HepG2 (cell line): Measurements from ENCODE around the gene EIF6. TPM values are rescaled to one million over a fixed set of nuclear protein-coding genes. Genes with fewer than 3 reads are reported as not detected.

Source experiments
- BATF2 ChIP-seq: sonication (generic); formaldehyde crosslinking; IDR thresholded peaks from 2 replicates; pipeline ENCODE4 v1.8.0; 2022; ENCODE audit warnings: mild to moderate bottlenecking, missing genetic modification reagents, moderate library complexity
- CBFB ChIP-seq: sonication (generic); formaldehyde crosslinking; IDR thresholded peaks from 2 replicates; pipeline ENCODE4 v1.4.0; 2020; ENCODE audit warnings: missing genetic modification reagents
- DNMT3B ChIP-seq: conservative IDR thresholded peaks from 2 replicates; pipeline ENCODE4 v1.6.1; 2016; ENCODE audit warnings: missing biosample characterization, control low read depth
- FOXP1 ChIP-seq, 2 experiments: fragments of 450-650 bp in 1 of 2; IDR thresholded peaks; 2 replicates each; pipeline ENCODE4 v1.6.1; 2017 to 2018; ENCODE audit warnings: antibody characterized with exemption in 1 of 2
- HNRNPH1 ChIP-seq: fragments of 200-400 bp; formaldehyde crosslinking; optimal IDR thresholded peaks from 2 replicates; pipeline ENCODE3; 2017; ENCODE audit warnings: mild to moderate bottlenecking, low read depth, low read length
- IKZF5 ChIP-seq: IDR thresholded peaks from 2 replicates; pipeline ENCODE4 v1.6.1; 2018; ENCODE audit warnings: missing genetic modification reagents, mild to moderate bottlenecking, missing compliant biosample characterization
- IRF2 ChIP-seq: IDR thresholded peaks from 2 replicates; pipeline ENCODE4 v1.6.1; 2018; ENCODE audit warnings: missing genetic modification reagents, missing compliant biosample characterization
- MIXL1 ChIP-seq: IDR thresholded peaks from 2 replicates; pipeline ENCODE4 v1.6.1; 2016
- MYC ChIP-seq: sonication (generic); formaldehyde crosslinking; IDR thresholded peaks from 2 replicates; pipeline ENCODE4 v1.9.0; 2021; ENCODE audit warnings: missing genetic modification reagents, borderline replicate concordance
- NCOA2 ChIP-seq: sonication (generic); formaldehyde crosslinking; IDR thresholded peaks from 2 replicates; pipeline ENCODE4 v1.8.0; 2022; ENCODE audit warnings: inconsistent platforms
- NFE2L1 ChIP-seq: sonication (generic); formaldehyde crosslinking; IDR thresholded peaks from 2 replicates; pipeline ENCODE4 v1.4.0; 2020; ENCODE audit warnings: missing genetic modification reagents, mild to moderate bottlenecking, borderline replicate concordance
- PCBP1 ChIP-seq: fragments of 200-400 bp; formaldehyde crosslinking; IDR thresholded peaks from 2 replicates; pipeline ENCODE4 v1.6.1; 2017; ENCODE audit warnings: mild to moderate bottlenecking, low read depth, low read length, borderline replicate concordance
- RORA ChIP-seq: sonication (generic); formaldehyde crosslinking; IDR thresholded peaks from 2 replicates; pipeline ENCODE4 v1.5.0; 2020; ENCODE audit warnings: mild to moderate bottlenecking, missing genetic modification reagents, moderate library complexity
- TEAD2 ChIP-seq: sonication (generic); formaldehyde crosslinking; IDR thresholded peaks from 2 replicates; pipeline ENCODE4 v1.9.0; 2021; ENCODE audit warnings: missing genetic modification reagents
- TFE3 ChIP-seq: IDR thresholded peaks from 2 replicates; pipeline ENCODE4 v1.6.1; 2016
- ZNF205 ChIP-seq: IDR thresholded peaks from 2 replicates; pipeline ENCODE4 v1.6.1; 2018; ENCODE audit warnings: missing biosample characterization, missing genetic modification reagents
- ZNF263 ChIP-seq: sonication (generic); formaldehyde crosslinking; IDR thresholded peaks from 2 replicates; pipeline ENCODE4 v1.4.0; 2020; ENCODE audit warnings: missing genetic modification reagents
- ZNF367 ChIP-seq: sonication (generic); formaldehyde crosslinking; IDR thresholded peaks from 2 replicates; pipeline ENCODE4 v1.4.0; 2020; ENCODE audit warnings: missing genetic modification reagents, borderline replicate concordance
- ZNF749 ChIP-seq: sonication (generic); formaldehyde crosslinking; IDR thresholded peaks from 2 replicates; pipeline ENCODE4 v1.8.0; 2022; ENCODE audit warnings: mild to moderate bottlenecking, missing genetic modification reagents, moderate library complexity, borderline replicate concordance
- ZNF878 ChIP-seq: sonication (generic); formaldehyde crosslinking; IDR thresholded peaks from 2 replicates; pipeline ENCODE4 v1.8.1; 2023; ENCODE audit warnings: mild to moderate bottlenecking, missing genetic modification reagents, moderate library complexity
- polyA plus RNA-seq, 8 experiments: library from polyadenylated mRNA; depleted of rRNA in 3 of 8; stranded (reverse) in 7 of 8; unstranded in 1 of 8; fragments of >200 nt; fragmentation: Illumina TruSeq in 4 of 8; extraction: Trizol in 4 of 8; gene quantifications; 2 replicates each; pipeline versions ENCODE4 v1.2.1 to v1.2.3, GENCODE V29; 2011 to 2016; ENCODE audit warnings: low read depth in 4 of 8, missing spikeins in 1 of 8, mixed read lengths in 1 of 8; ENCODE audit not compliant: insufficient read depth in 1 of 8
- total RNA-seq, 5 experiments: library from RNA; depleted of rRNA; stranded (reverse); fragments of >200 nt; fragmentation: Illumina TruSeq; extraction: Trizol; gene quantifications; 2 replicates each; pipeline ENCODE4 v1.2.3, GENCODE V29; 2016; ENCODE audit warnings: low read depth in 1 of 5
- TF ChIP-seq, protein P1 (sequence below): sonication (generic); formaldehyde crosslinking; IDR thresholded peaks from 2 replicates; pipeline ENCODE4 v1.5.0; 2020; ENCODE audit warnings: missing genetic modification reagents
- TF ChIP-seq, protein P2 (sequence below): sonication (generic); formaldehyde crosslinking; IDR thresholded peaks from 2 replicates; pipeline ENCODE4 v1.5.0; 2020; ENCODE audit warnings: mild to moderate bottlenecking, missing genetic modification reagents
- TF ChIP-seq, protein P3 (sequence below): IDR thresholded peaks from 2 replicates; pipeline ENCODE4 v1.6.1; 2016; ENCODE audit warnings: control low read depth

Gene EIF6
- total and polyA plus RNA-seq, 2 of the 13 experiments (the other 11 are each of a cell fraction or from before 2014, with no cell fraction given), result 462 to 466 TPM

DNA sequence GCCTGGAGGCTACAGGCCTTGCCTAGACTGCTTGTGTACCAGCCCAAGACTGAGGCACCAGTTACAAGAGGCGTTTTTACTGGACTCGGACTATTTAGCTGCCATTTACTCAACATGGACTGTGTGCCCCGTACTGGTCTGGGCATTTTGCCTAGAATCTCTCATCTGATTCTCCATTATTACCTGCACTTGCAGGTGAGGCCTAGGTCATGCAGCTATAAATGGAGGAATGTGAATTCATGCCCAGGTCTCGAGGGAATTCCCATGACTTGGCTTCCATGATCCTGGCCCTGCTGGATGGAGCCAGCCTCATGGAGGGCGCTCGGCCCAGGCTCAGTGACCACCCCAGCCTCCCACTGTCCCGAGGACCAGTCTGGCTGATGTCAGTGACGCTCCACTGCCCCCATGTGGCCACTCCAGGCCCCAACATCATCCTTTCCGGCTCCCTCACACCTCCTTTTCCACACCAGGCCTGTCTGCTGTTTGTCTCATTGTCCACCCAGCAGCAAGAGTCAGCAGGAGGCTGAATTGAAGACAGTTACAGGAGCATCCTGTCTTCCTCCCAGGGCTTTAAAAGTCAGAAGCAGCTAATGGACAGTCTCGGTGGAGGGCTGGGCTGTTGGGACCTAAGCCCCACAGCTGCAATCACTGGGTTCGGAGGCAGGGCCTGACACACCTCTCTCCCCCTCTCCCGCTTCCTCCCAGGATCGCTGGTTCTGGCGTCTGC, 15.4 kb downstream of the EIF6 start (continued):
- peak; percentile 68; the same call in 1 of the 2 replicates for TF ChIP-seq IKZF5 (CRISPR knock-in tag)
- TF ChIP-seq ZNF263 (CRISPR knock-in tag), result 0 out of 2 replicates have a peak, but pooled peaks have one; percentile 39
- no peak for TF ChIP-seq ZNF205 (CRISPR knock-in tag)
- TF ChIP-seq, protein P1, sequence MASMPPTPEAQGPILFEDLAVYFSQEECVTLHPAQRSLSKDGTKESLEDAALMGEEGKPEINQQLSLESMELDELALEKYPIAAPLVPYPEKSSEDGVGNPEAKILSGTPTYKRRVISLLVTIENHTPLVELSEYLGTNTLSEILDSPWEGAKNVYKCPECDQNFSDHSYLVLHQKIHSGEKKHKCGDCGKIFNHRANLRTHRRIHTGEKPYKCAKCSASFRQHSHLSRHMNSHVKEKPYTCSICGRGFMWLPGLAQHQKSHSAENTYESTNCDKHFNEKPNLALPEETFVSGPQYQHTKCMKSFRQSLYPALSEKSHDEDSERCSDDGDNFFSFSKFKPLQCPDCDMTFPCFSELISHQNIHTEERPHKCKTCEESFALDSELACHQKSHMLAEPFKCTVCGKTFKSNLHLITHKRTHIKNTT (CRISPR knock-in tag), result no peak
- TF ChIP-seq, protein P2, sequence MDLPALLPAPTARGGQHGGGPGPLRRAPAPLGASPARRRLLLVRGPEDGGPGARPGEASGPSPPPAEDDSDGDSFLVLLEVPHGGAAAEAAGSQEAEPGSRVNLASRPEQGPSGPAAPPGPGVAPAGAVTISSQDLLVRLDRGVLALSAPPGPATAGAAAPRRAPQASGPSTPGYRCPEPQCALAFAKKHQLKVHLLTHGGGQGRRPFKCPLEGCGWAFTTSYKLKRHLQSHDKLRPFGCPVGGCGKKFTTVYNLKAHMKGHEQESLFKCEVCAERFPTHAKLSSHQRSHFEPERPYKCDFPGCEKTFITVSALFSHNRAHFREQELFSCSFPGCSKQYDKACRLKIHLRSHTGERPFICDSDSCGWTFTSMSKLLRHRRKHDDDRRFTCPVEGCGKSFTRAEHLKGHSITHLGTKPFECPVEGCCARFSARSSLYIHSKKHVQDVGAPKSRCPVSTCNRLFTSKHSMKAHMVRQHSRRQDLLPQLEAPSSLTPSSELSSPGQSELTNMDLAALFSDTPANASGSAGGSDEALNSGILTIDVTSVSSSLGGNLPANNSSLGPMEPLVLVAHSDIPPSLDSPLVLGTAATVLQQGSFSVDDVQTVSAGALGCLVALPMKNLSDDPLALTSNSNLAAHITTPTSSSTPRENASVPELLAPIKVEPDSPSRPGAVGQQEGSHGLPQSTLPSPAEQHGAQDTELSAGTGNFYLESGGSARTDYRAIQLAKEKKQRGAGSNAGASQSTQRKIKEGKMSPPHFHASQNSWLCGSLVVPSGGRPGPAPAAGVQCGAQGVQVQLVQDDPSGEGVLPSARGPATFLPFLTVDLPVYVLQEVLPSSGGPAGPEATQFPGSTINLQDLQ, result no peak
- no peak for TF ChIP-seq NCOA2
- TF ChIP-seq ZNF749 (CRISPR knock-in tag), result no peak
- no peak for TF ChIP-seq TEAD2 (CRISPR knock-in tag)
- TF ChIP-seq, protein P3, sequence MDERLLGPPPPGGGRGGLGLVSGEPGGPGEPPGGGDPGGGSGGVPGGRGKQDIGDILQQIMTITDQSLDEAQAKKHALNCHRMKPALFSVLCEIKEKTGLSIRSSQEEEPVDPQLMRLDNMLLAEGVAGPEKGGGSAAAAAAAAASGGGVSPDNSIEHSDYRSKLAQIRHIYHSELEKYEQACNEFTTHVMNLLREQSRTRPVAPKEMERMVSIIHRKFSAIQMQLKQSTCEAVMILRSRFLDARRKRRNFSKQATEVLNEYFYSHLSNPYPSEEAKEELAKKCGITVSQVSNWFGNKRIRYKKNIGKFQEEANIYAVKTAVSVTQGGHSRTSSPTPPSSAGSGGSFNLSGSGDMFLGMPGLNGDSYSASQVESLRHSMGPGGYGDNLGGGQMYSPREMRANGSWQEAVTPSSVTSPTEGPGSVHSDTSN, result no peak
- TF ChIP-seq IRF2 (CRISPR knock-in tag), result peak; percentile 75; the same call in 1 of the 2 replicates
- no peak for TF ChIP-seq BATF2 (CRISPR knock-in tag)
- no peak for TF ChIP-seq HNRNPH1
- peak; percentile 82 for TF ChIP-seq MYC (CRISPR knock-in tag)
- peak; percentile 74 for TF ChIP-seq MIXL1 (CRISPR knock-in tag)
- TF ChIP-seq DNMT3B, result no peak
- TF ChIP-seq PCBP1, result no peak
- TF ChIP-seq NFE2L1 (CRISPR knock-in tag), result 0 out of 2 replicates have a peak, but pooled peaks have one; percentile 6
- TF ChIP-seq ZNF367 (CRISPR knock-in tag), result no peak
- TF ChIP-seq RORA (CRISPR knock-in tag), result no peak
- no peak for TF ChIP-seq ZNF878
- 0 out of 2 replicates have a peak, but pooled peaks have one; percentile 36 for TF ChIP-seq TFE3
- TF ChIP-seq FOXP1 (IDR thresholded peaks at IDR 0.05), result no peak
- TF ChIP-seq FOXP1 (CRISPR knock-in tag; IDR thresholded peaks at IDR 0.05), result no peak
- TF ChIP-seq CBFB (CRISPR knock-in tag), result no peak
